Measurements from ENCODE around the gene USP7.
A peak's percentile ranks its signal among the peaks of the same experiment; 100 is the strongest.

USP7 gene

GRCh38 chr16:8951447-8952280 is 12.0 kb downstream of the USP7 start:
- DNase-seq, result no peak

GRCh38 chr16:8950580-8951077 is 13.1 kb downstream of the USP7 start:
- DNase-seq, result no peak

DNA sequence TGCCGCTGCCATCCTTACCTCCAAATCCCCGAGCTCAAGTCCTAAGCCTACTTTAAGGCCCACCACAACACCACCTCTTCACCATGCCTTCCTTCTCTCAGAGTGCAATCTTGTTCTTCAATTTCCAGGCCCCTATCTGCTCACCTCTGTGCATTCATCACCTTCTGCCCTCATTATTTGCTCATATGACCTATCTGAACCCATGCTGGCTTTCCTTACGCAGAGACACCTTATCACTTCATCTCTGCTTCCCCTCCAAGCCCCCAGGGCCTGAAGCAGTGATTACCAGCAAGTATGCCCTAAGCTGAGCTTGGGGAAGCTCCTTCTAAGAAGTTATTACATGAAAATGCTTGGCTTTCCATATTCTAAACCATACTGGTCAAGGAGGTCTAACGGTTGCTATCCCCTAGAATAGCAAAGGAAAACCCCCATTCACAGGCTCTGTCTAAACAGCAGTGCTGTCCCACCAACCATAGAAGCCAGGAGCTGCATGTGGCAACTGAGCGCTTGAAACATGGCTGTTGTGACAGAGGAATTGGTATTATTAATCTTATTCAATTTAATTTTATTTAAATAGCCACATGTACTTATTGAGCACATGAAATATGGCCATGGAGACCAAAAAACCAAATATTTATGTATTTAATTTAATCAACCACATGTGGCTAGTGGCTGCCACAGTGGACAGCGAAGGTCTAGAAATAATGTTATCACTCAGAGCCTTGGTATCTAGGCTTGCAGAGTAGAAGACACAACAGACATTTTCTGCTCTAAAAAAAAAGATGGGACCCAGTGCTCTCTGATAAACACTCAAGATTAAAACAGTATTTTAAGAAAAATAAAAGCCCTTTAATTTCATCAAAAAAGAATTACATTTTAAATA is 13.9 kb downstream of the USP7 start:
- DNase-seq, result no peak

DNA sequence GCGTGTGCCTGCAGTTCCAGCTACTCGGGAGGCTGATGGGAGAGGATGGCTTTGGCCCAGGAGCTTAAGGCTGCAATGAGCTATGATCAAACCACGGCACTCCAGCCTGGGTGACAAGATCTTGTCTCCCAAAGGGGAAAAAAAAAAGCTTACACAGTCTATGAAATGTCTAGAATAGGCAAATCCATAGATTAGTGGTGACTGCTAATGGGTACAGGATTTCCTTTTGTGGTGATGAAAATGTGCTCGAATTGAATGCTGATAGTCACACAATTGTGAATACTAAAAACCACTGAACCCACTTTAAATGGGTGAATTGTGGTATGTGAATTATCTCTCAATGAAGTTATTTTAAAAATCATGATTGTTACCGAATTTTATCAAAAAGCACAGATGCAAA is 14.9 kb downstream of the USP7 start:
- no peak for DNase-seq

DNA sequence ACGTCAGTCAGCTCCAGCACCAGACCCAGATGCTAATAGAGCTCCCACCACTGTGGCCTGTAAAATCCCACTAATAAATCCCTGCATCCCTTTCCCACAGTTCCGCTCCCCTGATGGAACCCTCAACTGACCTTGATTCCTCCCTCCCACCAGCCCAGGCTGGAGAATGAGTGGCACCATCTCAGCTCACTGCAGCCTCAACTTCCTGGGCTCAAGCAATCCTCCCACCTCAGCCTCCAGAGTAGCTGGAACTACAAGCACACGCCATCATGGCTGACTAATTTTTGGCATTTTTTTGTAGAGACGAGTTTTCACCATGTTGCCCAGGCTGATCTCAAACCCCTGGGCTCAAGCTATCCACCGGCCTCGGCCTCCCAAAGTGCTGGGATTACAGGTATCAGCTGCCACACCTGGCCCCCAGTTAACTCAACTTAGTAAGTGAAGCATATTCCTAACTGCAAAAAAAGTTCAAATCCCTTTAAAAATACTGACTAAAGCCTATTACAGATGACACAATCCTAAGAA is 15.6 kb downstream of the USP7 start:
- no peak for DNase-seq

DNA sequence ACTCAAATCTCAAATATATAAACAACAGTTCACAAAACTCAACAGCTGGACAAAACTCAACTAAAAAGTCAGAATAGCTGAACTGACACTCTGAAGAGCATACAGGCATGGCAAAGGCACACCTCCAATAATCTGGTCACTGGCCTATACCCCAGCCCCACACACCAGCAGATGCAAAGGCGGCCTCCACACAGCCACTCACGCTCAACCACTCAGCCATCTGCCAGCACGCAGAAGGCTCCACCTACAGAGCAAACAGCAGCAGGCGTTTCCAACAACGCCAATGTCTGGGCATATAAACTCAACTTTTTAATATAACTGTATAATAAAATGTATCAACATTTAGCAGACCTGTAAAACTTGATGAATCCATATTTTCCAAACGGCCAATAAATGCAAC is 17.2 kb downstream of the USP7 start:
- no peak for DNase-seq

DNA sequence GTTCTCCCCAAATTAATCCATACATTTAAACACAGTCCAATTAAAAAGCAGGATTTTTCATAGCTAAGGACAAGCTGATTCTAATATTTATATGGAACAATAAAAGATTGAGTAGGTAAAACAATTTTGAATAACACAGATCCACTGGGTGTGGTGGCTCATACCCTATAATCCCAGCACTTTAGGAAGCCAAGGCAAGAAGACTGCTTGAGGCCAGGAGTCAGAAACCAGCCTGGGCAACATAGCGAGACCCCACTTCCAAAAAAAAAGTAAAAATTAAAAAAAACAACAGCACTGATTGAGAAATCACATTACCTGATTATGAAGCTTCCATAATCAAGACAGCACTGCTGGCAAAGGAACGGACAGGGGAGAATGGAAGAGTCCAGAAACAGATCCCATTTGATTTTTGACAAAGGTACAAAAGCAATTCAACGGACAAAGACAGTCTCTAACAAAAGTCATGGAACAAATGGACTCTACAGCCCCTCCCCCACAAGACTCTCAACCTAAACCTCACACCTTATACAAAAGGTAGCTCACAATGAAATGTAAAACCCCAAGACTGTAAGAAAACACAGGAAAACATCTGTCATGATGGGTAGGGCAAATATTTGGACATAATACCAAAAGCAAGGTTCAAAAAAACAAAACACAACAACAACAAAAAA is 17.9 kb downstream of the USP7 start:
- DNase-seq, result no peak

- peak; percentile 43 for DNase-seq
These were observed 19.5 kb downstream of the USP7 start for GRCh38 chr16:8943966-8944759.

GRCh38 chr16:8943001-8943763 is 20.5 kb downstream of the USP7 start:
- DNase-seq, result no peak

DNA sequence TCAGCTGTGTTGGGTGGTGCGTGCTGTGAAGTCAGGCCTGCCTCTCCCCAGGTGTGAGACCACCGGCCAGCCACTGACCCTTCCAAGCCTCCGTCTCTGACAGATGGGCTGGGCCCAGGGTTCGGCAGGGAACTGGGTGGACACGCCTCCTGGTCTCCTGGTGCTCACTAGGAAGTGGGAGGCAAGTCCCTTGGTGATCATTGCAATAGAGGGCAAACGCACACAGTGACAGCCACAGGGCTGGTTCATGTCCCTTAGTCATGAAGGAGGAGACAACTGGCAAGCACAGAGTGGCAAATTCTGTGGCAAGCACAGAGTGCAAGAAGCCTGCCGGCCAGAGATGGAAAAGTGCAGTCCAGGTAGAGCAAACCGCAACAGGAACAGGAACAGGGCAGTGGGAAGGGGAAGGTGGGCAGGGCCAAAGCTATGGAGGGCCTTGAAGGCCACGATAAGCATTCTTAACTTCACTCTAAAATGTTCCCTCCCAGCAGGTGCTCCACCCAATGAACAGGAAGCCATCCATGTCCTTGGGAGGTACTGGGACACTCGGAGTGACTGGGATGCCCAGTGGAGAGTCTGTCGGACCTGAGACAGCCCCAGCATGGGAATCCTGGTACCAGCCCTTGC is 21.9 kb downstream of the USP7 start:
- no peak for DNase-seq

GRCh38 chr16:8937803-8938202 is 25.9 kb downstream of the USP7 start:
- no peak for DNase-seq

DNA sequence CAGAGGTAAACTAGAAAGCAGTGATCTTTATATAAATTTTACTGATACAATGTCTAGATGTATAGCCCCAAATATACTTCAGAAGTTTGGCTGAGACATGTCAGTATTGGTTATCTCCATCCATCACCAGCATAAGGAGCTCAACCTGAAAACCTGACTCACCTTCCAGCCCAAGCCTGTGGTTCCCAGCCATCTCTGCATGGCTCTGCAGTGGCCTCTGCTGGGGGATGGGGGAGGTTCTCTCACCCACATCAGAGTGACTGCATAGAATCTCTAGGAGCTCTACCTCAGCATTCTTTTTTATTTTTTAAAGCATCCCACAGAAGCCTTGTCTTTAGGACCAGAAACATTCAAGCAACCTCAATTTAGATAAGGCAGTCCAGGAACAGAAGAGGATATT is 27.3 kb downstream of the USP7 start:
- DNase-seq, result peak; percentile 53

DNA sequence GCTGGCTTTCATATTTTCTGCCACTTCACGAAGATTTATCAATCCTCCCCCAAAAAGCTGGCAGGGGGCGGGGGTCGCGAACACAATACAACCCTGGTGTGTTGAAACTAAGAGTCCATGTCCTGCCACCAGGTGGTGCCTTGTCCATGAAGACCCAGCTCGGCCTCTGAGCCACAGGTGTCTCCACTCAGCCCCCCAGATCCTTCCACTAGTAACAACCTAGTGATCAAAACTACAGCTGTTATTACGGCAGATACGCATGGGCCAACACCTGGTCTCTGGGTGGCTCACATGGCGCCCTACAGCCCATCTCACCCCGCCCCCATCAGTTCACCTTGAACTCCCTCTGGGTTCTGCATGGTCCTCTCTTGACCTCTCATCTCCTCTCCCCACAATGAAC is 27.7 kb downstream of the USP7 start:
- DNase-seq, result no peak

DNA sequence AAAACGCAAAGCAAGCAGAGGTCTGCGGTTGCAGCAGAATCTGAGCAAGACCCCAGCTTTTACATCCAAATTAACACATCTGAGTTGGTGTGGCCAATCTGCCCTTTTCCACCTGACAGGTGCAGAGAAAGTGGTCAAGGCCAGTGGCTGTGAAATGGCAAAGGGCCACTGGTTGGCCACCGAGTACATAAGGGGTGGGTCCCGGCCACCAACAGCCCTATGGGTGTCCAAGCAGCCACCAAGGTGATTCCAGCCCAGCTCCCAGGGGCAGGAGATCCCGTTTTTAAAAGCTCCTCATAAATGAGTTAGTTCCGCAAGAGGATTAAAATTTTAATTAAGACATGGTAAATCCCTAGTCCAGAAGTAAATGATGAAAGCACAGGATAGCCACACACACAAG is 29.1 kb downstream of the USP7 start:
- no peak for DNase-seq

GRCh38 chr16:8931859-8932258 is 31.8 kb downstream of the USP7 start:
- peak; percentile 48 for DNase-seq

DNA sequence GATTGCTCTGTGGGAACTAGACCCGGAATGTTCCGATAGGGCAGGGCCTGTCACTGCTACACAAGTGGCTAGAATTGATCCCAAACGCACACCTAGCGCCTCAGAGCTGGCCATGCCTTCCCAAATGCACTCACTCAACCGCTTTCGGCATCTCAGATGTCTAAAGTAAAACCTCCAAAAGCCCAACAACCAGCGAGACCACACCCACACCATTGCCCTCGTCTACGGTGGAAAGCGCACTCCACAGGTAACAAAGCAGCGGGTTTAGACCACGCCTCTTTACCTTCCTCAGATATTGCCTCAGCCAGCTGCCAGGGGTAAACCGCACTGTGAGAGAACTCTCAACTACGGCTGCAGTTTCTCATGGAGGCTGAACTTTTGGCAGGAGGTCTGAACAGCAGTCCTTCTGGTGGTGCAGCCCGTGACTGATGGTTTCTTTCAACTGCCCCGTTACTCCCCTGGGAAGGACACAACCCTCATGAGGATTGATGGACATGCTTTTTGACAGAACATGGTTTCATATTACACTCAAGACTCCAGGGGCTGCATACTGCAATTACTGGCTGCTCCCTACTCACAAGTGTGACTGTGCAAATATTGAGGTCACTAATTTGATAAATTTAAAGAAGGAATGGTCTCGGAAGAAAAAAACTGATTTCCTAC is 34.5 kb downstream of the USP7 start:
- DNase-seq, result no peak

DNA sequence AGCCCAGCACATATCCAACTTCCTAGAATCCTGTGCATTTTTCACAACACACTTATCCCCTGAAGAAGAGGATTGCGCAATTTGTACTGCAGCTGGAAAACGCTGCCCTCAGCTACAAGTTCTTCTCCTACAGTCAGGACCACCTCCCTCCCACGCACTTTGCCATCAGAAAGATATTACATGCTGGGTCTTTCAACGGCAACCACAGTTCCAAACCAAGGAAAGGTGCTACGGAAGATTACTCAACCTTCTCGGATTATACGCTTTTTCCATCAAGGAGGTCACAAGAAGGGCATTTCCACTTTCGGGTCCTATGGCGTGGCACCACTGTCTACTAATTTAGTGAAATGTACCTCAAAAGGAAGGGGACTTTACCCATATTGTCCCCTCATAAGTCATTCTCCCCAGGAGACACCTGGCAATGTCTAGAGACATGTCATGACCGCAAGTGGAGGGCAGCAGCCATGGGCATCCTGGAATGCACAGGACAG is 35.2 kb downstream of the USP7 start:
- peak; percentile 56 for DNase-seq

DNA sequence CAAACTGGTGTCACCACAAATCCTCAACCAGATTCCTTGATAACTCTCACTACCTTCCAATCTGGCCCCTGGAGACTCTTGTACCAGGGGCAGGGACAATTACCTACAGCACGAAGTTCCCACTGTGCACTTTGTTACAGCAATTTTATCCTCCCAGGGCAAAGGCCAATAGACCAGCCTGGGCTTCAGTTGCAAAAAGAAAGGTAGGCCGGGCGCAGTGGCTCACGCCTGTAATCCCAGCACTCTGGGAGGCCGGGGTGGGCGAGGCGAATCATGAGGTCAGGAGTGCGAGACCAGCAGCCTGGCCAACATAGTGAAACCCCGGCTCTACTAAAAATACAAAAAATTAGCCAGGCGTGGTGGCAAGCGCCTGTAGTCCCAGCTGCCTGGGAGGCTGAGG is 36.9 kb downstream of the USP7 start:
- no peak for DNase-seq

- no peak for DNase-seq
These were observed 38.3 kb downstream of the USP7 start for GRCh38 chr16:8925455-8925854.

- no peak for DNase-seq
These were observed 39.5 kb downstream of the USP7 start for GRCh38 chr16:8924214-8924613.

Data from OCI-M1 (cell line).